ENCODE data around the gene TDRD10. TPM values are rescaled to one million over a fixed set of nuclear protein-coding genes. Genes with fewer than 3 reads are reported as not detected.
"Not testable (repeated sequence)": the region's sequence is repeated elsewhere in the genome, so short reads cannot be mapped to it uniquely, and the experiment has no call there.

The TDRD10 gene
- polyA plus RNA-seq, 3 donors, result 1.3 to 11.7 (median 7.7) TPM

- 79 to 97% (median 89%) methylated on average over 1 of the region's 1 CpG for WGBS, 3 donors
- H3K27ac ChIP-seq (ENCODE audit: low read depth, low read length), result no peak overlapping the region
Measured at GRCh38 chr1:154476791-154477190, 25.2 kb upstream of the TDRD10 start.

- WGBS, 3 donors, result 70 to 90% (median 87%) methylated on average over 8 of the region's 8 CpGs
- H3K27ac ChIP-seq (ENCODE audit: low read depth, low read length), result no peak overlapping the region
Measured at GRCh38 chr1:154478013-154478412, 24.0 kb upstream of the TDRD10 start.

GRCh38 chr1:154478639-154479038, 23.4 kb upstream of the TDRD10 start:
- WGBS, 3 donors, result 46 to 51% (median 48%) methylated on average over 5 of the region's 5 CpGs
- H3K27ac ChIP-seq (ENCODE audit: low read depth, low read length), result no peak overlapping the region

- H3K27ac ChIP-seq (ENCODE audit: low read depth, low read length), result no peak overlapping the region
- WGBS, 3 donors, result 33 to 38% (median 34%) methylated on average over 9 of the region's 9 CpGs
Measured at GRCh38 chr1:154479764-154480421, 22.1 kb upstream of the TDRD10 start.

- H3K27ac ChIP-seq (ENCODE audit: low read depth, low read length), result no peak overlapping the region
- WGBS, 3 donors, result 38 to 45% (median 41%) methylated on average over 1 of the region's 1 CpG
Measured at GRCh38 chr1:154481053-154481452, 21.0 kb upstream of the TDRD10 start.

GRCh38 chr1:154483941-154484803, 17.8 kb upstream of the TDRD10 start:
- 69 to 77% (median 71%) methylated on average over 14 of the region's 14 CpGs for WGBS, 3 donors
- H3K27ac ChIP-seq (ENCODE audit: low read depth, low read length), result no peak overlapping the region

GRCh38 chr1:154485106-154485505, 16.9 kb upstream of the TDRD10 start:
- no peak overlapping the region for H3K27ac ChIP-seq (ENCODE audit: low read depth, low read length)
- 35 to 78% (median 36%) methylated on average over 5 of the region's 5 CpGs for WGBS, 3 donors

- no peak overlapping the region for H3K27ac ChIP-seq (ENCODE audit: low read depth, low read length)
- WGBS, 3 donors, result 49 to 67% (median 63%) methylated on average over 7 of the region's 7 CpGs
Measured at GRCh38 chr1:154485910-154486496, 16.0 kb upstream of the TDRD10 start.

GRCh38 chr1:154486756-154487155, 15.3 kb upstream of the TDRD10 start:
- WGBS, 3 donors, result 42 to 78% (median 46%) methylated on average over 5 of the region's 5 CpGs
- not testable (repeated sequence) for H3K27ac ChIP-seq (ENCODE audit: low read depth, low read length)

GRCh38 chr1:154488922-154489321, 13.1 kb upstream of the TDRD10 start:
- 55 to 75% (median 69%) methylated on average over 20 of the region's 20 CpGs for WGBS, 3 donors
- H3K27ac ChIP-seq (ENCODE audit: low read depth, low read length), result no peak overlapping the region

- no peak overlapping the region for H3K27ac ChIP-seq (ENCODE audit: low read depth, low read length)
Measured at GRCh38 chr1:154489695-154490274, 12.2 kb upstream of the TDRD10 start.

GRCh38 chr1:154490317-154490716, 11.7 kb upstream of the TDRD10 start:
- WGBS, 3 donors, result 32 to 43% (median 39%) methylated on average over 1 of the region's 1 CpG
- no peak overlapping the region for H3K27ac ChIP-seq (ENCODE audit: low read depth, low read length)

More at GRCh38 chr1:154489695-154490274, 12.2 kb upstream of the TDRD10 start:
- WGBS, 3 donors, result 45 to 69% (median 58%) methylated on average over 5 of the region's 5 CpGs

GRCh38 chr1:154492115-154492514, 9.9 kb upstream of the TDRD10 start:
- 55 to 79% (median 62%) methylated on average over 4 of the region's 4 CpGs for WGBS, 3 donors
- H3K27ac ChIP-seq (ENCODE audit: low read depth, low read length), result no peak overlapping the region

GRCh38 chr1:154493276-154493675, 8.7 kb upstream of the TDRD10 start:
- H3K27ac ChIP-seq (ENCODE audit: low read depth, low read length), result no peak overlapping the region
- 25 to 48% (median 27%) methylated on average over 8 of the region's 8 CpGs for WGBS, 3 donors

GRCh38 chr1:154495496-154496273, 6.3 kb upstream of the TDRD10 start:
- 60 to 79% (median 70%) methylated on average over 8 of the region's 8 CpGs for WGBS, 3 donors
- no peak overlapping the region for H3K27ac ChIP-seq (ENCODE audit: low read depth, low read length)

- WGBS, 3 donors, result 68 to 80% (median 68%) methylated on average over 5 of the region's 5 CpGs
- H3K27ac ChIP-seq (ENCODE audit: low read depth, low read length), result no peak overlapping the region
Measured at GRCh38 chr1:154496383-154496782, 5.6 kb upstream of the TDRD10 start.

GRCh38 chr1:154497026-154497806, 4.8 kb upstream of the TDRD10 start:
- 36 to 47% (median 37%) methylated on average over 5 of the region's 5 CpGs for WGBS, 3 donors
- no peak overlapping the region for H3K27ac ChIP-seq (ENCODE audit: low read depth, low read length)

Data from adipose tissue (tissue), 3 donors.